ENCODE data around the gene ZNF107.

DNA sequence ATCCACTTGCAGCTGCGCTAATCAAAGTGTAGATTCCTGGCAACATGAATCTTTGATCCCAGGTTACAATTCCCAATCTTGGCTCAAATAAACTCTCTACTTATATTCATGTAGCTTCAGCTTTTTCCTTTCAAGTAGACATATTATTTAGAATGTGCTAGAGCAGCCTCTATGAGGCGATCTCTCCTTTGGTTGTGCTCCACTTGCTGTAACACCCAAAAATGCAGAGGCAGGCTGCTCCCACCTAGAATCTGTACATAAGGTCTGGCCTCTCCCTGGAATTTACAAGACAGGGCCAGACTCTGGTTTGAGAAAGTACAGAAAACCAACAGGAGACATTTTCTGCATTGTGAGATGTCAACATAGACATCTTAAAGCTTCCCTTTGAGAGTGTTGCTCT, 23.1 kb downstream of the ZNF107 start:
- TF ChIP-seq, protein P1, sequence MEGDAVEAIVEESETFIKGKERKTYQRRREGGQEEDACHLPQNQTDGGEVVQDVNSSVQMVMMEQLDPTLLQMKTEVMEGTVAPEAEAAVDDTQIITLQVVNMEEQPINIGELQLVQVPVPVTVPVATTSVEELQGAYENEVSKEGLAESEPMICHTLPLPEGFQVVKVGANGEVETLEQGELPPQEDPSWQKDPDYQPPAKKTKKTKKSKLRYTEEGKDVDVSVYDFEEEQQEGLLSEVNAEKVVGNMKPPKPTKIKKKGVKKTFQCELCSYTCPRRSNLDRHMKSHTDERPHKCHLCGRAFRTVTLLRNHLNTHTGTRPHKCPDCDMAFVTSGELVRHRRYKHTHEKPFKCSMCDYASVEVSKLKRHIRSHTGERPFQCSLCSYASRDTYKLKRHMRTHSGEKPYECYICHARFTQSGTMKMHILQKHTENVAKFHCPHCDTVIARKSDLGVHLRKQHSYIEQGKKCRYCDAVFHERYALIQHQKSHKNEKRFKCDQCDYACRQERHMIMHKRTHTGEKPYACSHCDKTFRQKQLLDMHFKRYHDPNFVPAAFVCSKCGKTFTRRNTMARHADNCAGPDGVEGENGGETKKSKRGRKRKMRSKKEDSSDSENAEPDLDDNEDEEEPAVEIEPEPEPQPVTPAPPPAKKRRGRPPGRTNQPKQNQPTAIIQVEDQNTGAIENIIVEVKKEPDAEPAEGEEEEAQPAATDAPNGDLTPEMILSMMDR (IDR thresholded peaks at IDR 0.05): no peak
- no peak for TF ChIP-seq POLR2A (IDR thresholded peaks at IDR 0.05)

All from adrenal gland (tissue), 5 donors.